Left lung (tissue), 10 donors: ENCODE measurements around the gene TES. TPM values are rescaled to one million over a fixed set of nuclear protein-coding genes. Genes with fewer than 3 reads are reported as not detected.
A peak's percentile ranks its signal among the peaks of the same experiment; 100 is the strongest.

ENCODE experiments used
- ATAC-seq: fragments of 200-7000 bp; cut with Tn5 transposase; one replicate; pipeline ENCODE4 v1.9.1; 2020; ENCODE audit warnings: moderate library complexity
- DNase-seq, 4 donors: peaks; one replicate each; pipeline ENCODE4 v3.0.0-alpha.2; 2013 to 2020
- H3K27ac ChIP-seq, 2 donors: fragments of 200-600 bp; sonication (generic) in 1 of 2; one replicate each; pipeline versions ENCODE4 v1.5.0 to v1.8.0; 2020 to 2021
- H3K27me3 ChIP-seq, 2 donors: fragments of 200-600 bp; sonication (generic) in 1 of 2; one replicate each; pipeline versions ENCODE4 v1.5.0 to v1.8.0; 2020 to 2021
- H3K36me3 ChIP-seq, 2 donors: fragments of 200-600 bp; sonication (generic) in 1 of 2; one replicate each; pipeline versions ENCODE4 v1.5.0 to v1.8.0; 2020 to 2021
- H3K4me1 ChIP-seq, 2 donors: fragments of 200-600 bp; one replicate each; pipeline ENCODE4 v1.8.0; 2021
- H3K4me3 ChIP-seq, 2 donors: fragments of 200-600 bp; sonication (generic) in 1 of 2; one replicate each; pipeline versions ENCODE4 v1.5.0 to v1.8.0; 2020 to 2021; ENCODE audit warnings: mild to moderate bottlenecking in 1 of 2
- H3K9me3 ChIP-seq, 2 donors: fragments of 200-600 bp; sonication (generic) in 1 of 2; one replicate each; pipeline versions ENCODE4 v1.5.0 to v1.8.0; 2020 to 2021
- CTCF ChIP-seq, 2 donors: fragments of 200-600 bp; sonication (generic) in 1 of 2; IDR thresholded peaks; one replicate each; pipeline versions ENCODE4 v1.5.0 to v1.8.0; 2021; ENCODE audit warnings: antibody characterized with exemption in 2 of 2
- intact Hi-C, 2 donors: fragments of 100-400 bp; cut with DNase I; formaldehyde crosslinking; loops; one replicate each; pipeline versions ENCODE4 v1.11.2 to v1.14.2; 2022
- polyA plus RNA-seq, 6 donors: library from polyadenylated mRNA; unstranded; fragments of 120-200 nt; gene quantifications; one replicate each; pipeline ENCODE4 v1.2.1, GENCODE V29; 2013; ENCODE audit not compliant: insufficient read length in 6 of 6
- total RNA-seq, 2 donors: library from RNA; stranded (reverse); fragmentation: NEBNext Ultra II Directional; extraction: Animal tissue kit (Norgen Biotek cat#: 25700); gene quantifications; one replicate each; pipeline ENCODE4 v1.2.1, GENCODE V29; 2021
- donor health status: DM: no; HTN: yes; CAD: no.
- donor health status: DM: no; HTN: no; CAD: no.

Gene TES
- total and polyA plus RNA-seq, 8 donors, result 56.6 to 113 (median 66.5) TPM

DNA sequence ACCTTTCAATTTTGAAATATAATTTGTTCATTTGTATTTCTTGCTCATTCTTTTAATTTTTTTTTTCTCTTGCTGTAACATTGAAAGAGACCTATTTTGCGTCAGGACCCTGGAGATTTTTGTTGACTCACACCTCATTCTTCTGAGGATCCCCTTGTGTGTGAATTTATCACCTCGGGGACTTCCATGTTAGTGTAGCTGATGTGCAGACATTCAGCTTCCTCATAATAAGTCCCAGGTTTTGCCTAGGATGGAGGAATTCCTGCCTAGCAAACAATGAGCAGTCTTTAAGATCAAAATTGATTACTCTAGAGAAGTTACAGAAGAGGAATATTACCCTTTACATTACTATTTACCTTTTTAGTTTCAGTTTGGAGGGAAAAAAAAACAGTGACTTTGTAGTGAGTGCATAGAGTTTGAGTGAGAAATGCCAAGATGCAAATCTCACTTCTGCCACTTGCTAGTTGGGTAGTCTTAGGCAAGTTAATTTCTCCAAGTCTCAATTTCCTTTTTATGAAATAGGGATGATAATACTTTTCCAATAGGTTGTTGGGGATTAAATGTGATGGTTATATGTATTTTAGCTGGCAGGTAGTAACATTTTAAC is 14.3 kb downstream of the TES start:
- no peak for TF ChIP-seq CTCF (IDR thresholded peaks at IDR 0.05)
- intact Hi-C loops, result no loop called here
- no peak for ATAC-seq
- DNase-seq, result no peak
- no peak overlapping the region for H3K4me3 ChIP-seq
- no peak overlapping the region for H3K27ac ChIP-seq
- no peaks in the 10 kb centered on the region for H3K36me3 ChIP-seq
- H3K9me3 ChIP-seq, result no peaks in the 10 kb centered on the region
- peaks cover 0 to 30% of the 10 kb centered on the region in 2 donors for H3K4me1 ChIP-seq
- H3K27me3 ChIP-seq, result no peaks in the 10 kb centered on the region

DNA sequence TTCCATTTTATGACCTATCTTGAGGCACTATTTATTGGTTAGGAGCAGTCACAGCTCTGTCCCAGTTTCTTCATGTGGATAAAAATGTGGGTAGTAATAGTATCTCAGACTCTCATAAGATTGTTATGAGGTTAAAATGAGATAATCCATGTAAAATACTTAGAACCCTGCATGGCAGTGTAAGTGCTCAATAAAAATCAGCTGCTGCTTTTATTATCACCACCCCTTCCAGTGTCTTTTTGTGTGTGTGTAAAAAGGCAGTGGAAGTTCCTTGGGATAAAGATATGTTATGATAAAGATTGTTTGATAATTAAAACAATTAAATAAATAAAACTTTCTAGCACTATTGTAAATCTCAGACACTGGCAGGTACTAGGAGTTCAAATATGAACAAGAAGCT is 15.5 kb downstream of the TES start:
- Histone ChIP-seq H3K4me1 (peaks cover 0 to 41% of the 10 kb centered on the region in 2 donors), H3K27ac (no peak overlapping the region), H3K9me3 (no peaks in the 10 kb centered on the region), H3K27me3 (no peaks in the 10 kb centered on the region), H3K36me3 (no peaks in the 10 kb centered on the region), H3K4me3 (no peak overlapping the region)
- no peak for TF ChIP-seq CTCF (IDR thresholded peaks at IDR 0.05)
- DNase-seq (no peak), ATAC-seq (no peak)
- intact Hi-C loops, result no loop called here

- Histone ChIP-seq H3K27me3 (no peaks in the 10 kb centered on the region), H3K4me1 (peaks cover 0 to 49% of the 10 kb centered on the region in 2 donors), H3K9me3 (no peaks in the 10 kb centered on the region), H3K4me3 (no peak overlapping the region), H3K36me3 (no peaks in the 10 kb centered on the region), H3K27ac (no peak overlapping the region)
- no peak for ATAC-seq
- no peak for TF ChIP-seq CTCF (IDR thresholded peaks at IDR 0.05)
- intact Hi-C loops, result no loop called here
- no peak for DNase-seq
Measured at GRCh38 chr7:116226664-116227063, 16.3 kb downstream of the TES start.

- Histone ChIP-seq H3K27me3 (no peaks in the 10 kb centered on the region), H3K4me1 (peaks cover 4 to 60% of the 10 kb centered on the region in 2 donors), H3K9me3 (no peaks in the 10 kb centered on the region), H3K27ac (no peak overlapping the region), H3K36me3 (no peaks in the 10 kb centered on the region), H3K4me3 (no peak overlapping the region)
- no peak for TF ChIP-seq CTCF (IDR thresholded peaks at IDR 0.05)
- no peak for DNase-seq
- ATAC-seq, result peak; percentile 20
- intact Hi-C loops, result no loop called here
Measured at GRCh38 chr7:116227678-116228239, 17.4 kb downstream of the TES start.

DNA sequence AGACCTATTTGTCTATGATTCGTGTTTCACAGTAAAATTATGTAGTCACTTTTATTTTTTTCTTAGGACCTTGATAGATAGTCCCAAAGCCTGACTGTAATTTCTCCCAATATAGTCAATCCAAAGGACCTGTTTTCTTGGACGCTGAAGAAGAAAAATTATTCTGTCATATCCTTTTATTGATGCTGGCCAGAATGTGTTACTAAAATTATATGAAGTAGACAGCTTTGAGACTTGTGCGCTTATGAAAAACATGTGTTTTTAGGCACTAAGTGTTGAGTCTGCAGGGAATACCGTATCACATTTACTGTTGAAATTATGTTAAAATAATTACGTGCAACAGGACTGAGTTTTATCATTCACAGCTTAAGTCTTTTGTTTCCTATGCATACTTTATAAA is 17.9 kb downstream of the TES start:
- H3K4me1 ChIP-seq, result peaks cover 5 to 65% of the 10 kb centered on the region in 2 donors
- H3K36me3 ChIP-seq, result no peaks in the 10 kb centered on the region
- ATAC-seq (no peak), DNase-seq (no peak)
- no peaks in the 10 kb centered on the region for H3K9me3 ChIP-seq
- intact Hi-C loops, result no loop called here
- no peak for TF ChIP-seq CTCF (IDR thresholded peaks at IDR 0.05)
- H3K4me3 ChIP-seq, result no peak overlapping the region
- H3K27ac ChIP-seq, result no peak overlapping the region
- no peaks in the 10 kb centered on the region for H3K27me3 ChIP-seq
